ENCODE measurements around the gene TOMM20. TPM values are rescaled to one million over a fixed set of nuclear protein-coding genes. Genes with fewer than 3 reads are reported as not detected.

Gene TOMM20
- total RNA-seq, 1 experiment from 2014 or later = 184 TPM

GRCh38 chr1:235124111-235124510 is 4.5 kb downstream of the TOMM20 start (continued):
- TF ChIP-seq REST (IDR thresholded peaks at IDR 0.05; ENCODE audit: low read depth) = no peak
- no peak for TF ChIP-seq EGR1 (IDR thresholded peaks at IDR 0.05; ENCODE audit: low read depth)

- intact Hi-C loops (cut with micrococcal nuclease) = no loop called here
- ChIA-PET RAD21 (ENCODE audit: low non-redundant PET in 1 of 2, low total read pairs in 2 of 2, uncharacterized antibody in 2 of 2, unreplicated experiment in 2 of 2) (no interaction called here), POLR2A (no interaction called here), CTCF (no interaction called here)
- Histone ChIP-seq H3K9me3 (ENCODE audit: control insufficient read depth in 1 of 2, insufficient read depth in 1 of 2, low read depth in 1 of 2, low read length in 2 of 2) (no peaks in the 10 kb centered on the region), H3K79me2 (ENCODE audit: insufficient read depth, low read length) (peaks cover 100% of the 10 kb centered on the region), H3K9me2 (ENCODE audit: insufficient read depth) (no peaks in the 10 kb centered on the region), H3K27ac (ENCODE audit: low read depth, low read length) (no peak overlapping the region), H3K4me1 (ENCODE audit: control insufficient read depth in 1 of 2, insufficient read depth in 2 of 2, low read length in 2 of 2) (peaks cover 6 to 9% of the 10 kb centered on the region in 2 experiments; a peak in 3 of 4 replicates), H3K4me3 (replicated peaks in 1 of 2; ENCODE audit: low read depth in 1 of 2, low read length in 2 of 2) (no peak overlapping the region), H3K36me3 (ENCODE audit: control insufficient read depth in 1 of 2, insufficient read depth in 2 of 2, low read length in 2 of 2) (peaks cover 36 to 71% of the 10 kb centered on the region in 2 experiments), H3K9ac (ENCODE audit: low read length) (no peak overlapping the region), H4K20me1 (ENCODE audit: insufficient read depth) (peaks cover 57% of the 10 kb centered on the region; the same call in 1 of the 2 replicates), H3K4me2 (ENCODE audit: low read length) (no peak overlapping the region), H2AFZ (ENCODE audit: low read depth, low read length, poor library complexity, severe bottlenecking) (no peak overlapping the region), H3K27me3 (ENCODE audit: insufficient read depth, low read length) (no peaks in the 10 kb centered on the region)
- BruUV-seq (replicated peaks) = no TSS peak
- DNase-seq (ENCODE audit: low read depth, low spot score) (no peak), ATAC-seq (no peak)
- no peak for TF ChIP-seq EZH2 (IDR thresholded peaks at IDR 0.05)
- no peak for TF ChIP-seq JUND (IDR thresholded peaks at IDR 0.05)
- TF ChIP-seq ELF1 (IDR thresholded peaks at IDR 0.05; ENCODE audit: borderline replicate concordance, low read depth) = no peak
- no peak for TF ChIP-seq MAX (IDR thresholded peaks at IDR 0.05)
- no peak for TF ChIP-seq YY1 (IDR thresholded peaks at IDR 0.05; ENCODE audit: extremely low read depth, insufficient replicate concordance, low read depth, low read length)
- TF ChIP-seq CBX3 (IDR thresholded peaks at IDR 0.05; ENCODE audit: low read depth) = no peak
- no peak for TF ChIP-seq EZH2phosphoT487 (IDR thresholded peaks at IDR 0.05; ENCODE audit: borderline replicate concordance)
- no peak for TF ChIP-seq SP1 (IDR thresholded peaks at IDR 0.05; ENCODE audit: low read depth)
- no peak for TF ChIP-seq TCF7L2 (IDR thresholded peaks at IDR 0.05; ENCODE audit: borderline replicate concordance, extremely low read depth, insufficient read depth, insufficient read length)
- TF ChIP-seq CTCF (IDR thresholded peaks at IDR 0.05 in 2 of 3, conservative IDR thresholded peaks at IDR 0.05 in 1 of 3; ENCODE audit: borderline replicate concordance in 1 of 3, insufficient read depth in 1 of 3, low read depth in 2 of 3, low read length in 2 of 3) = no peak
- no peak for TF ChIP-seq POLR2A (IDR thresholded peaks at IDR 0.05; ENCODE audit: borderline replicate concordance, extremely low read depth, insufficient read depth, insufficient read length)
- TF ChIP-seq RAD21 (IDR thresholded peaks at IDR 0.05; ENCODE audit: low read depth) = no peak
- no peak for TF ChIP-seq EGR1 (IDR thresholded peaks at IDR 0.05; ENCODE audit: low read depth)
- no peak for TF ChIP-seq CEBPB (IDR thresholded peaks at IDR 0.05; ENCODE audit: low read depth)
- no peak for TF ChIP-seq REST (IDR thresholded peaks at IDR 0.05; ENCODE audit: low read depth)
- TF ChIP-seq ZFX (IDR thresholded peaks at IDR 0.05) = no peak
- no peak for TF ChIP-seq SRF (IDR thresholded peaks at IDR 0.05; ENCODE audit: low read depth)
Measured at GRCh38 chr1:235122348-235122747, 6.3 kb downstream of the TOMM20 start.
